HK-2 (cell line): ENCODE results near the gene CDH19.

Experiments used
- DNase-seq: peaks from one replicate; pipeline ENCODE4 v3.0.0-alpha.2; 2018; ENCODE audit not compliant: unreplicated experiment

CDH19 gene

GRCh38 chr18:66603941-66604627, at the start of gene CDH19:
Gene CDH19, minus strand, starts transcription at chr18:66604090. Its CDS starts 31,886 bp downstream, at chr18:66572204.
- no peak for DNase-seq

GRCh38 chr18:66647671-66648070, 43.8 kb upstream of the CDH19 start:
- DNase-seq: no peak

- no peak for DNase-seq
These were observed 42.7 kb upstream of the CDH19 start for GRCh38 chr18:66646609-66647008.

- no peak for DNase-seq
These were observed 42.1 kb upstream of the CDH19 start for GRCh38 chr18:66645983-66646382.

GRCh38 chr18:66641056-66641455, 37.2 kb upstream of the CDH19 start:
- DNase-seq: no peak

- peak; percentile 9 for DNase-seq
These were observed 36.5 kb upstream of the CDH19 start for GRCh38 chr18:66640431-66640830.

GRCh38 chr18:66638856-66639629, 35.2 kb upstream of the CDH19 start:
- no peak for DNase-seq

GRCh38 chr18:66635342-66635741, 31.5 kb upstream of the CDH19 start:
- DNase-seq: no peak

GRCh38 chr18:66632756-66633155, 28.9 kb upstream of the CDH19 start:
- DNase-seq: no peak

- DNase-seq: no peak
These were observed 26.9 kb upstream of the CDH19 start for GRCh38 chr18:66630831-66631230.

- no peak for DNase-seq
These were observed 19.9 kb upstream of the CDH19 start for GRCh38 chr18:66623821-66624220.

- DNase-seq: no peak
These were observed 18.1 kb upstream of the CDH19 start for GRCh38 chr18:66621816-66622576.

GRCh38 chr18:66616523-66616983, 12.7 kb upstream of the CDH19 start:
- DNase-seq: peak; percentile 1

- DNase-seq: no peak
These were observed 11.3 kb upstream of the CDH19 start for GRCh38 chr18:66615176-66615575.

- DNase-seq: no peak
These were observed 3.7 kb upstream of the CDH19 start for GRCh38 chr18:66607632-66608031.

GRCh38 chr18:66601649-66602048, 2.2 kb downstream of the CDH19 start:
- no peak for DNase-seq

GRCh38 chr18:66599190-66599589, 4.7 kb downstream of the CDH19 start:
- no peak for DNase-seq

GRCh38 chr18:66587430-66587829, 16.5 kb downstream of the CDH19 start:
- no peak for DNase-seq

- DNase-seq: no peak
These were observed 21.7 kb downstream of the CDH19 start for GRCh38 chr18:66582211-66582610.

GRCh38 chr18:66575263-66575662, 28.6 kb downstream of the CDH19 start:
- DNase-seq: no peak

- no peak for DNase-seq
These were observed 32.0 kb downstream of the CDH19 start for GRCh38 chr18:66571845-66572244.

- no peak for DNase-seq
These were observed 37.3 kb downstream of the CDH19 start for GRCh38 chr18:66566616-66567015.
